GM12878 (cell line): ENCODE data around the gene EHD1. TPM values are rescaled to one million over a fixed set of nuclear protein-coding genes. Genes with fewer than 3 reads are reported as not detected.

Experiments
- ATF2 ChIP-seq: IDR thresholded peaks from 2 replicates; pipeline ENCODE4 v1.6.1; 2012; ENCODE audit warnings: low read length, inconsistent platforms
- ATF7 ChIP-seq: fragments of 450-650 bp; IDR thresholded peaks from 2 replicates; pipeline ENCODE4 v1.6.1; 2016; ENCODE audit warnings: low read depth, mild to moderate bottlenecking
- BMI1 ChIP-seq: fragments of 450-650 bp; IDR thresholded peaks from 2 replicates; pipeline ENCODE4 v1.6.1; 2016; ENCODE audit warnings: mild to moderate bottlenecking, moderate library complexity, borderline replicate concordance
- E4F1 ChIP-seq: fragments of 450-650 bp; IDR thresholded peaks from 2 replicates; pipeline ENCODE4 v1.6.1; 2018; ENCODE audit warnings: borderline replicate concordance, mild to moderate bottlenecking; ENCODE audit not compliant: partially characterized antibody
- EGR1 ChIP-seq, 2 experiments: IDR thresholded peaks; 1 replicate in 1 of 2; 2 replicates in 1 of 2; pipeline ENCODE4 v1.6.1; 2011 to 2012; ENCODE audit warnings: low read depth in 2 of 2, low read length in 2 of 2, borderline replicate concordance in 1 of 2, mild to moderate bottlenecking in 1 of 2, moderate library complexity in 1 of 2
- GATAD2B ChIP-seq: fragments of 450-650 bp; conservative IDR thresholded peaks from 2 replicates; pipeline ENCODE4 v1.6.1; 2017; ENCODE audit warnings: low read depth, mild to moderate bottlenecking, moderate library complexity
- MEF2B ChIP-seq: fragments of 450-650 bp; IDR thresholded peaks from 2 replicates; pipeline ENCODE4 v1.6.1; 2018; ENCODE audit warnings: mild to moderate bottlenecking, moderate library complexity; ENCODE audit not compliant: partially characterized antibody, poor library complexity, severe bottlenecking
- MLLT1 ChIP-seq: fragments of 450-650 bp; IDR thresholded peaks from 2 replicates; pipeline ENCODE4 v1.6.1; 2016; ENCODE audit warnings: mild to moderate bottlenecking
- MTA3 ChIP-seq: IDR thresholded peaks from 2 replicates; pipeline ENCODE4 v1.6.1; 2012; ENCODE audit warnings: low read length, inconsistent platforms, borderline replicate concordance
- MYB ChIP-seq: fragments of 150-350 bp; IDR thresholded peaks from 2 replicates; pipeline ENCODE4 v1.6.1; 2014; ENCODE audit warnings: mild to moderate bottlenecking, low read depth, low read length, borderline replicate concordance
- NFXL1 ChIP-seq: fragments of 450-650 bp; IDR thresholded peaks from 2 replicates; pipeline ENCODE4 v1.6.1; 2017; ENCODE audit warnings: antibody characterized with exemption, mild to moderate bottlenecking, borderline replicate concordance
- NKRF ChIP-seq: fragments of 450-650 bp; conservative IDR thresholded peaks from 2 replicates; pipeline ENCODE4 v1.6.1; 2017; ENCODE audit warnings: mild to moderate bottlenecking, moderate library complexity
- PAX8 ChIP-seq: fragments of 450-650 bp; IDR thresholded peaks from 2 replicates; pipeline ENCODE4 v1.6.1; 2017; ENCODE audit warnings: mild to moderate bottlenecking, moderate library complexity
- PKNOX1 ChIP-seq: fragments of 450-650 bp; IDR thresholded peaks from 2 replicates; pipeline ENCODE4 v1.6.1; 2016; ENCODE audit warnings: mild to moderate bottlenecking
- RB1 ChIP-seq: fragments of 450-650 bp; formaldehyde crosslinking; IDR thresholded peaks from 2 replicates; pipeline ENCODE4 v1.6.1; 2017; ENCODE audit warnings: mild to moderate bottlenecking, borderline replicate concordance
- SRF ChIP-seq, 2 experiments: IDR thresholded peaks; 2 replicates each; pipeline ENCODE4 v1.6.1; 2011; ENCODE audit warnings: low read depth in 2 of 2, low read length in 2 of 2, mild to moderate bottlenecking in 1 of 2, moderate library complexity in 1 of 2
- ZBTB4 ChIP-seq: fragments of 450-650 bp; formaldehyde crosslinking; IDR thresholded peaks from 2 replicates; pipeline ENCODE4 v1.4.0; 2022; ENCODE audit warnings: mild to moderate bottlenecking, moderate library complexity
- ZNF384 ChIP-seq: IDR thresholded peaks from 2 replicates; pipeline ENCODE4 v1.6.1; 2012; ENCODE audit warnings: low read depth, mild to moderate bottlenecking, low read length, improper control_type of control experiment, borderline replicate concordance
- polyA plus RNA-seq, 11 experiments: library from polyadenylated mRNA; depleted of rRNA in 4 of 11; unstranded in 6 of 11; stranded (reverse) in 5 of 11; fragments of >200 nt; fragmentation: Nextera tagmentation in 4 of 11; fragmentation: Illumina TruSeq in 1 of 11; extraction: Ambion mirVana in 4 of 11; extraction: Trizol in 1 of 11; gene quantifications; 1 replicate in 1 of 11; 2 replicates in 10 of 11; pipeline versions ENCODE4 v1.2.1 to v1.2.3, GENCODE V29; 2011 to 2016; ENCODE audit warnings: inconsistent platforms in 2 of 11, missing spikeins in 2 of 11, low read depth in 1 of 11
- total RNA-seq, 4 experiments: library from RNA; depleted of rRNA in 3 of 4; stranded (reverse); fragments of >200 nt in 3 of 4; fragmentation: Illumina TruSeq in 1 of 4; extraction: Trizol in 1 of 4; gene quantifications; 2 replicates each; pipeline versions ENCODE4 v1.2.1 to v1.2.3, GENCODE V29; 2013 to 2021

Gene EHD1
- total and polyA plus RNA-seq, 10 of the 15 experiments (the other 5 are each of a cell fraction or from before 2014, with no cell fraction given), result 1.0 to 165 (median 66.5) TPM

- no peak for TF ChIP-seq EGR1 (IDR thresholded peaks at IDR 0.05; ENCODE audit: borderline replicate concordance in 1 of 2, low read depth in 2 of 2, low read length in 2 of 2)
- TF ChIP-seq BMI1, result no peak
- no peak for TF ChIP-seq MEF2B
- TF ChIP-seq MLLT1, result no peak
- no peak for TF ChIP-seq PKNOX1
- TF ChIP-seq NFXL1, result peak; percentile 92
- no peak for TF ChIP-seq E4F1
- TF ChIP-seq ZBTB4, result no peak
- TF ChIP-seq PAX8, result no peak
- TF ChIP-seq GATAD2B, result peak; percentile 49; the same call in 1 of the 2 replicates
- peak; percentile 41; the same call in 1 of the 2 replicates for TF ChIP-seq RB1
- TF ChIP-seq SRF (IDR thresholded peaks at IDR 0.05; ENCODE audit: low read depth in 2 of 2, low read length in 2 of 2), result no peak
- TF ChIP-seq MTA3, result no peak
- TF ChIP-seq NKRF, result peak; percentile 79
- no peak for TF ChIP-seq ATF2
- TF ChIP-seq MYB, result no peak
- TF ChIP-seq ZNF384, result no peak
- TF ChIP-seq ATF7, result no peak
Observed at GRCh38 chr11:64878223-64878493, 263 bp downstream of the EHD1 start (continued).
